Umbilical cord (tissue), 2 donors: ENCODE measurements around the gene PDE4DIP. TPM values are rescaled to one million over a fixed set of nuclear protein-coding genes. Genes with fewer than 3 reads are reported as not detected.
"Not testable (repeated sequence)": the region's sequence is repeated elsewhere in the genome, so short reads cannot be mapped to it uniquely, and the experiment has no call there.

ENCODE experiments used
- DNase-seq: peaks from one replicate; pipeline ENCODE4 v3.0.0-alpha.2; 2015; ENCODE audit warnings: low spot score
- total RNA-seq: library from RNA; depleted of rRNA; stranded (reverse); fragments of >200 nt; gene quantifications from one replicate; pipeline ENCODE4 v1.2.3, GENCODE V29; 2014; ENCODE audit warnings: low replicate concordance; ENCODE audit not compliant: insufficient read depth

Gene PDE4DIP
- total RNA-seq, 1 donor from 2014 or later, result 147 TPM

DNA sequence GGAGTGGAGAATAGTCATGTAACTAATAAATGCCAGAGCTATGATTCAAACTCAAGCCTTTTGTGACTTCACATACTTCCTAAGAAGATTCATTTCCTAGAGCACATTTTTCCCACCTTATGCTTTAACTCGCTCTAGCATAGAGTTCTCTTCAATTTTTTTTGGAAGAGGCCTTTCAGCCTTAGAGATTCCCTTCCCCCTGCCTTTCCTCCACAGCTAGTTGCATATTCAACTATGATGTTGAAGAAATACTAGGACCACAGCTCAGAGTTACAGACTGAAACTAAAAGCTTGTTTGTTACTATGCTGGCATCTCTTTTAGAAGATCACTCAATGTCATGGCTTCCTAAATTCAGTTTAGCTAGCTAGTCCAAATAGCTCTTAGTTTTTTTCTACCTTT is 131.2 kb downstream of the PDE4DIP start:
- not testable (repeated sequence) for DNase-seq

DNA sequence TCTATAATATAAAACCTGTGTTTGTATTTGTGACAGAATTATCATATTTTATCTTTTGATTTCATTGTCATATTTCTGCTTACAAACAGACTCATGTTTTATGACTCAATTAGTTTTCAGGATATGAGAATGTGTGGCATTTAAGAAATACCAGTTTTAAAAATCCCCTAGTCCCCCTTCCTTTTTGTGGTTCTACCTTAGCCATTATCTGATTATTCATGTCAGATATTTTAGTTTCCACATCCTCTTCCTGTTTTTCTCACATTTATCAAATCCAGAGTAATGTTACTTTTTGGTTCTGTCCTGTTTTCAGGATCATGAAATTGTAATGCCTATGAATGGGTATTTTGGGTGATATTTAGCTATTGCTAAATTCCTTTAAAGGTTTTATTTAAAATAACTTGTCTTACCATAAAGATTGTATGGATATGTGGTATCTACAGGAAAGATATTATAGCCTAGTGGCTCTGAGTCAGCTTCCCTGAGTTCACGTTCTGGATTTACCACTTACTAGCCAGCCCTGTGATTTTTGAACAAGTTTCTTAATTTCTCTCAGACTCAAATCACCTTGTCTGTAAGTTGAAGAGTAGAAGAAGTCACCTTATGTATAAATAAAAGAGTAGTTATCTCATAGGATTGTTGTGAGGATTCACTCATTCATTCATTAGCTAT is 131.8 kb downstream of the PDE4DIP start:
- not testable (repeated sequence) for DNase-seq

DNA sequence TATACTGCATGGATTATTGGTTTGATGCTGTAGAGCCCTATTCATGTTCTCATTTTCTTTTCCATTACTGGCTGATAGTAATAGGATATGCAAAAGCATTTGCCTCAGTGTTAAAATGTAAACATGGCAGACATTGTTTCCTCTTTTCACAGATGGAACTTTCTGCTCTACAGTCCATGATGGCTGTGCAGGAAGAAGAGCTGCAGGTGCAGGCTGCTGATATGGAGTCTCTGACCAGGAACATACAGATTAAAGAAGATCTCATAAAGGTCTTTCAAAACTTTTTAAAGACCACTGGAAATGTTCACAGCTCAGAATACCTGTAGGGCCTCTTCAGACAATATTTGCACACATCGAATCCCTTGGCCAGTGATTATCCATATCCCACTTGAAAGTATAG is 133.6 kb downstream of the PDE4DIP start:
- DNase-seq, result not testable (repeated sequence)

DNA sequence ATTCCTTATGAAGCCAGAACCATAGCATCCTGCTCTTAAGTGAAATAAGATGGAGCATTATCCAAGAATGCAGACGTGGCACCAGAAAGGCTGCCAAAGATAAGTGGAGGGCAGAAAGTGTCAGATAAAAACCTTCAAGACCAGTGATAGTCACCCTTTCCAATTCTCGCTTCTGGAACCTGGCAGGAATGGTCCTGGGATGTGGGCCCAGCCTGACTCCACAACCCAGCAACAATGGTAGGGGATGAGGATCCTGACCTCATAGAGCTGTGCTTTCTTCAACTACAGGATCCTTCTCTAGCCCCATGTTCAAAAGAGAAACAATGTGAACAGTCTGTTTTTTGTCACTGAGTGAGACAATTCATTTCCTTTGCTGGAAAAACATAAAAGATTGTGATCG is 145.2 kb downstream of the PDE4DIP start:
- DNase-seq, result not testable (repeated sequence)

DNA sequence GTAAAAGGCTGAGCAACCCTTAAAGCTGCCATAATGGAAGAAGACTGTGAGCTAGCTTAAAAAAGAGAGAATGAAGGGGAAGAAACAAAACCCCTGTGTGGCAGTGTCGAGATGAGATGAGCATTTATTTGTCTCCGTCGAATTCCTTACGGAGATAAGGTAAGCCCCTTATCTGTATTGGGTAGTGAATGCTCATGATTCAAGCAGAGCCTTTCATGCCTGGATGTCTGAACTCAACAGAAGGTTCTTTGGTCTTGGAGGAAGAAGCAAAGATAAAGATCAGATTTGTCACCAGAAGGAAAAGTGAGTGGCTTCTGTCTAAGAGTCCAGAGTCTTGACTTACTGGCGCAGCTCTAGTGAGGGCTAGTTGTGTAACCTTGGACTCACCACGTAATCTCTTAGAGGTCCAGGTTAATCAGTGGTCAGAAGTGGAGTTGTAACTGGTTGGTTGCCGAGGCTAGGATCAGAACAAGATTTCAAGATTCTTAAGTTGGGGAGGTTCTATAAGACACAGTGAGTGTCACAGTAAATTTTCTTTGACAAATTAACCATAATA is 146.1 kb downstream of the PDE4DIP start:
- DNase-seq, result not testable (repeated sequence)

DNA sequence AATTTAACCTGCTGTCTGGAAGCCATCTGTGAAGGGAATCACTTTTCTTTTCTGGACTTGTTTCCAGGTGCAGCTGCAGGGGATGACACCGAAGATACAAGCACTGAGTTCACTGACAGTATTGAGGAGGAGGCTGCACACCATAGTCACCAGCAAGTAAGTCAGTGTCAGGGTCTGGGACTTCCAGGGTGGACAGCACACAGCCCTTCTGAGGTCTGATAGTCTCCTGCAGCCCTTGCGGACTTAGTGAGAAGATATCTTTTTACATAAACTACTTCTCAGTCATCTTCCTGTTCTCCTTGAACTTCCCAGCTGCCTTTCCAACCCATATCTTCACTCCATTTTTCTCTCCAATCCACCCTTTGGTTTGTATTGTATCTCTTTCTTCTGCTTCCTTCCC is 147.6 kb downstream of the PDE4DIP start:
- DNase-seq, result not testable (repeated sequence)

DNA sequence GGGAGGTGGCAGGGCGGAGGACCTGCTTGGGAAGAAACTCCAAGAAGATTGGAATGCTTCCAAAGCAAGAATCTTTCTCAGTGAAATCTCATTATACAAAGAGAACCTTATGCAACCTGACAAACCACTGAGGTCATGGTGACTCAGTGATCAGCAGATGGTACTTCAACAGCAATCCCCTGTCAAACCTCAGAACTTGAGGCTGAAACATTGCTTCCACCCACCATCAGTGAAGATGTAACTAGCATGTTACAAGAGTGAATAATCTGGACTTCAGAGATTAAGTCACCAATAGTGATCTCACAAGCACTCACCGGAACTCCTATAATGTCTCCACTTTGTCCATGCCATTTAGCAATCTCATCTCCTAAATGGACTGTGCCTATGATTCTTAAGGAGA is 148.1 kb downstream of the PDE4DIP start:
- DNase-seq, result not testable (repeated sequence)

DNA sequence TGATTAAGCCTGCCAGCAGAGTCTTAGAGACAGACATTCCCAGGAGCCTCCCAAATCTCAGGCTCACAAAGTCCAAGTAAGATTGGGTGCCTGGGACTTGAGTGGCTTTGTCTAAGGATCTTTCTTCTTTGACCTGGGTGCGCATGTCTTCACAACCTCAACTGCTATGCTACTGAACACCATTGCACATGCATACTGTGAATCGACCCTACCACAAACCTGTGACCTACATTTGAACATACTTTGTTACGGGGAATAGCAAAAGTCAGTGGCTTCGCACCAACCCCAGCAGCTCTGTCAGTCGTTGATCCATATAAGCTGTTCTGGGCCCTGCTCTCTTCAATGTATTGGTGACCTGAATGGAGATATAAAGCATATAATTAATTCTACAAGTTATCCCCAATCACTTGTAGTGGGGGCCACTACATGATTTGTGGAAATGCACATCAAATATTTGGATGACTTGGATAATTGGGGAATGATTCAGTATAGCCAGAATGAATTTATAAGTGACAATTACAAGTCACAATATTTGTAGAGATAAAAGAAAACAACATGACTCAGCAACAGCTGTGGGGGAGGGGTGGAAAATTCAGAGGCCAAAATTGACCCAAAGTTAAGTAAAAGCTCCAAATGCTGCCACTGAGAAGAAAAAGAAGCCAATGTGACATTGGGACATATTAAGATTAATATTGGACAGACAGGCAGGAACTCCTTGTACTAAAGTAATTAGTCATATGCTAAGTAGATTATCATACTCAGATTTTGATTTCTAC is 152.4 kb downstream of the PDE4DIP start:
- DNase-seq, result not testable (repeated sequence)

DNA sequence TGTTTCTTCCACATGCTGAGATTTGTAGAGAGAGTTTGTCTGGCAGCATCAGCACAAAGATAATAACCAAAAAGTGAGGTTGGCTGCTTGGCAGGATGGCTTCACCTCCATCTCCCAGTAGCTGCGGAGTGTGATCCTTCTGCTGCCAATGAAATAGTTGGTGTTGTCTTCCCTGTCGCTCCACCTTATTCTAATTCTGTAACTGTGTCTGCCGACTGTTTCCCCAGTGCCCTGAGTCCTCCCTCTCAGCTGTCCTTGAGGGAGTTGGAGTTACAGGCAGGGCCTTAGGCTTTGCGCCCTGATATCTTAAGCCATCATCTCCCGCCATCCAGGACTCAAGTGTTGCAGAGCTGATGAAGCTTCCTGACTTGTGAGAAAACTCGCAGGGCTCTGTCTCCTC is 153.2 kb downstream of the PDE4DIP start:
- DNase-seq, result not testable (repeated sequence)

DNA sequence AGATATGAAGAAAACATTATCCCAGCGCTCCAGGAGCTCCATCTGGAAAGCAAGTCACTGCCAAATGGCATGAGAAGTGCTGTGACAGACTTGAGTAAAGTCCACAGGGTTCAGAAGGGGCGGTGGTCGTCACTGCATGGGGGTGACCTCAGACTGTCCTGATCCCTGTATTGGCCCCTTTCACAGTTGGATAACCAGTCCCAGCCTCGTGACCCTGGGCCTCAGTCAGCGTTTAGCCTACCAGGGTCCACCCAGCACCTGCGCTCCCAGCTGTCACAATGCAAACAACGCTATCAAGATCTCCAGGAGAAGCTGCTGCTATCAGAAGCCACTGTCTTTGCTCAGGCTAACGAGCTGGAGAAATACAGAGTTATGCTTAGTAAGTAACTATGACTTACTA is 158.4 kb downstream of the PDE4DIP start:
- not testable (repeated sequence) for DNase-seq

DNA sequence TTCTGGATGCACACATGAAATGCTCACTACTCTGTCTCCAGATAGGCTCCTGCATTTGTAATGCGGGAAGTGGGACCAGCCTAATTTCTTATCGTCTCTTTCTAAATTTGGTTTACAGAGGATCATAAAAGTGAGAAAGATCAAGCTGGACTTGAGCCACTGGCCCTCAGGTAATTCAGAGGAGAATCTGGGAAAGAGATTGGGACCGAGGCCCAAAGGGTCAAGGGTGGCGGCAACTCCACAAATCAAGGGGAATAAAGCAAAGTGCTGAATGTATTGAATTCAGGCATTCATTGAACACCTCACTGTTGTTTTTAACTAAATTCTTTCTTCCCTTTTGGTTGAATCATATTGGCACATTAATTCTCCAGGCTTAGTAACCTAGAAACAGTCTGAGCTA is 164.1 kb downstream of the PDE4DIP start:
- not testable (repeated sequence) for DNase-seq

DNA sequence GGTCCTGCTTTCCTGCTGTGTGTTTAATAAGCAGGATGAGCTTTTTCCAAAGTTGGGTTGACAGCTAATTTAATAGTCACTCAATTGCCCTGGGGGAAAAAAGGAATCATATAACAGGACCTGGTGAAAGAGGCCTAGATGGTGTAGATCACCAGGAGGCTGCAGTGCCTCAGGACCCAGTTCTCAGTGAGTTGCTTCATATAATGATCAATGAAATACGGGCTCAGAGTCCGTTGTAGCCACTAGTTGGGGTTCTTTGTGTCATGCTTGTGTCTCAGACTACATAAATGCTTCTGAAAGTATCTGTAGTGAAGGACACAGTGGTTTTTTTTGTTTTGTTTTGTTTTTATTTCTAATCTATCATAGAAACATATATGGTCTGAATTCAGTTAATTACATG is 164.5 kb downstream of the PDE4DIP start:
- DNase-seq, result not testable (repeated sequence)

DNA sequence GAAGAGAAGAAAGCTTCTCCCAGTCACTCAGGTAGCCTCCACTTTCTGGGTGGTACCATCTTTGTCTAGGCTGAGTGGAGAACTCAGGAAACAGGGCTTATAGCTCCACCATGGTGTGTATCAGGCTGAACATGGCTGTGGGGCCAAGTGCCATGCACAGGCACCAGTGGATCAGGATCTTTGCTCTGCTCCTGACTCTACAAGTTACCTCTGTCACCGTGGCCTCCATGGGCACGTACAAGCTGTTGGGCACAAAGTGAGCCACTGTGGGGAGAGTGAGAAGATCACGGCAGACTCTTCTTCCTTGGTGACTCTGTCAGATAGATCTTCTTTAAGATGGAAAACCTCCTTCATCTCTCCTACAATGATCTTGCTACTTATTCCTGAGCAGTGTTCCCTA is 165.5 kb downstream of the PDE4DIP start:
- not testable (repeated sequence) for DNase-seq

DNA sequence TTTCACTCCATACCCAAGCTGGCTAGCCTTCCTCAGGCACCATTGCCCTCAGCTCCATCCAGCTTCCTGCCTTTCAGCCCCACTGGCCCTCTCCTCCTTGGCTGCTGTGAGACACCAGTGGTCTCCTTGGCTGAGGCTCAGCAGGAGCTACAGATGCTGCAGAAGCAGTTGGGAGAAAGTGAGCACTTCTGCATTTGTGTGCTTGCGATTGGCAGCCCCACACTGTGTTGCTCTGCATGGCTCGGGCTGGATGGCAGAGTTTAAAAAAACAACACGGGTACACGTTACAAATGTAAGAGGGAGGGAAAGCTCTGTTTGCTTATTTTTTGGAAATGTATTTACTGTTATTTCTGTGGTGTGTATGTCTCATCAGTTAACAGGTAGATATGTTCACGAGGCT is 168.4 kb downstream of the PDE4DIP start:
- DNase-seq, result not testable (repeated sequence)

DNA sequence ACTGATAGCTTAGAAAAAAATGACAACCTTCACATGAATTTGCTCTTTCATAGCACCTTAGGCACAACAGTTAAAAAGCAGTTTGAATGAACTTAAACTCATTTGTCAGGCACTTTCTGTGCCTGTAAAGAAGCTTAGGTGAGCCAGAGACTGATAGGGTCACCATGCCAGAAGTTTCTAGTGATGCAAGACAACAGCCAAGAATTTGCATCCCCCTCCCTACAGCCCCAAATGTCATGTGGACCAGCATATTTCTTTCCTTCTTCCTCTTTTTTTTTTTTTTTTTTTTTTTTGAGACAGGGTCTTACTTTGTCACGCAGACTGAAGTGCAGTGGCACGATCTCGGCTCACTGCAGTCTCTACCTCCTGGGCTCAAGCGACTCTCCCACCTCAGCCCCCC is 169.3 kb downstream of the PDE4DIP start:
- not testable (repeated sequence) for DNase-seq

DNA sequence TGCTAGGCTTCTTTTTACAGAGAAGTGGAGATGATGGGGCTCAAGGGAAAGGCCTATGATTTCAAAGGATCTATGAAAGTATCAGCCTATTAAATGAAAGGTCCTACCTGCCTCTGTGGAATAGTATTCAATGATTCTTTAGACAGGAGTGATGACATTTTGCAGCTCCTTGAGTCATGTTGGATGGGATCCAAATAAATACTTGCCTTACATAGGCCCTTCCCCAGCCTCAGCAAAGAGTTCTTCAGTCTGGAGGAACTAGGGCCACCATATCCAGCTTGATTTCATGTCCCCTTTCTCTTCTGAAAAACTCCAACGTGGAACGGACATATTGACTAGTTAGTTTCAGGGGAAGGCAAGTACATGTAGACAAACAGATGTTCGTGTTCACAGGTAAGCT is 171.3 kb downstream of the PDE4DIP start:
- not testable (repeated sequence) for DNase-seq

DNA sequence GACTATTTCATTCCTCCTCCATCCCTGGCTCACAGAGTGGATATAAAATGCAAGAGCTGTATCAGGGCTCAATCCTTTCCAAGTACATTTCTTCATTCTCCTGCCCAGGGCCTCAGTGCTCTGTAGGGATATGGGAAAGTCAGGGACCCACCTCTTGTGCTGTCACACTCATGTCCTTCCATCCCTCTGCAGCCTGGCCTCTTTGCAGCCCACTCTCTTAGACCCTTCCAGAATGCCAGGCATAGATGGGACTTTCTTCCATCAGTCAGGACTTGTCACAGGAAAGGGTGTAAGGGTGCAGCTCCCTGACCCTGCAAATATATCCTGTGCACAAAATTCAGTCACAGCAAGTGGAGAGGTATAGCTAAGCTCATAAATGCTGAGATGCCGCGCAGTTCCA is 172.4 kb downstream of the PDE4DIP start:
- not testable (repeated sequence) for DNase-seq

DNA sequence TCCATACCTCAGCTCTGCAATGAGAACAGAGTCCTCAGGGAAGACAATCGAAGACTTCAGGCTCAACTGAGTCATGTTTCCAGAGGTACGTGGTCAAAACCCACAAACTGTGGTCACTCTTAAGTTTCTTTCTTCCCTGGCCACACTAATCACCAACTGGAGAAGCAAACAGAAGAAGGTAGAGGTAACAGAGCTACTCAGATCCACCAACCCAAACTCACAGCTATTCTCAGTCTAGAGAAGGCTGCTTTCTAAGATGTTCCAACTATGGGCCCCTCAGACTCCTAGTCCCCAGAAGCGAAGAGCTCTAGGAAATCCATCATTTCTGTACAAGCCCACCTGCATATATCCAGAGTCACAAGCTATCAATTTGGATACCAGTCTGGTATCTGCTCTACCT is 174.3 kb downstream of the PDE4DIP start:
- DNase-seq, result not testable (repeated sequence)

DNA sequence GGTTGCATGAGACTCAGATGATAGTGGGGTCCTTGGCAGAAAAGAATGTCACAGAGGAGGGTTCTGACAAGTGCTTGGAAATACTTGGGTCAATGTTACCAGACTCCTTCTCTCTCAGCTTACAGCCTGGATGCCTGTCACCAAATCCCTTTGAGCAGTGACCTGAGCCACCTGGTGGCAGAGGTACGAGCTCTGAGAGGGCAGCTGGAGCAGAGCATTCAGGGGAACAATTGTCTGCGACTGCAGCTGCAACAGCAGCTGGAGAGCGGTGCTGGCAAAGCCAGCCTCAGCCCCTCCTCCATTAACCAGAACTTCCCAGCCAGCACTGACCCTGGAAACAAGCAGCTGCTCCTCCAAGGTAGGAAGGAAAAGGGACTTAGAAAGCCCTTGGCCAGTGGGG is 180.1 kb downstream of the PDE4DIP start:
- DNase-seq, result not testable (repeated sequence)

DNA sequence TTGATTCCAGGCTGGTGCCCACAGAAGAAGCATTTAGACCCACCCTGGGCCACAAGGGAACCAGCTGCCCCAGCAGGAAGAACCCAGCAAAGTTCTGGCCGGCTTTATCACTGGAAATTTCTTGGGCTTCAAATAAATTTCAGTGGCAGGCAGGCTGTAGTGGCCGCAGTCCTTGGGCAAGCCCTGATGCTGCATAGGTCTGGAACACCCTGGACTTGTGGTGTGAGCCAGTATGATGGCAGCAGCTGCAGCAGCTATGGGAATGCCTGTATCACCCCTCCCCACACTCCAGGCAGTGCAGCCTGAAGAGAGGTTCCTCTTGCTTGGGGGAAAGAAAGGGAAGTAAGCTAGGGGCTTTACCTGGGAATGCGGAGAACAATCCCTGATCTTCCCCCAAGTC is 189.7 kb downstream of the PDE4DIP start:
- DNase-seq, result not testable (repeated sequence)

DNA sequence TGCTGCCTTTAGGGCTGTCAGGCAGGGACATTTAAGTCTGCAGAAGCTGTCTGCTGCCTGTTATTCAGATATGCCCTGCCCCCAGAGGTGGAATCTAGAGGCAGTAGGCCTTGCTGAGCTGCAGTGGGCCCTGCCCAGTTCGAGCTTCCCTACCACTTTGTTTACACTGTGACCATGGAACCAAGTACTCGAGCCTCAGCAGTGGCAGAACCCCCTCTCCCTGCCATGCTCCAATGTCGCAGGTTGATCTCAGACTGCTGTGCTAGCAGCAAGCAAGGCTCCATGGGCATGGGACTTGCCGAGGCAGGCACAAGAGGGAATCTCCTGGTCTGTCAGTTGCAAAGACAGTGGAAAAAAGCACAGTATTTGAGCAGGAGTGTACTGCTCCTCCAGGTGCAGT is 198.8 kb downstream of the PDE4DIP start:
- DNase-seq, result not testable (repeated sequence)

DNA sequence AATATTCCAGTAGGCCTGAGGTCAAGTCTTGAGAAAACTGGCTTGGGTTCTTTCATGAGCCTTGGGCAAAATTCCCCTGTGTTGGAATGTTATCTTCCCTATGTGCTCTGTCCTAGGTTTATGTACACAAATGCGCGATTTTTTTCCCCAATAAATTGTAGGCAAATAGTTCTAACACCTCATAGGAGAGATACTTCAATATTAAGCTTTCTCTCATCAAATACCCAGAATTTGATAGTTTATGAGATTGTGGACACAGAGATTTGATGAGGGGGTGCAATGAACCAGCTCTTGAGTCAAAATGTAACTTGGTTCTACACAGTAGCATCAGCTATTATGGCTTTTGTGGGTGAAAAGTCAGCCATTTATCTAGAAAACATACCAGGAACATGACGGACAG is 220.4 kb downstream of the PDE4DIP start:
- not testable (repeated sequence) for DNase-seq
